ENCODE results near the gene FUT7. TPM values are rescaled to one million over a fixed set of nuclear protein-coding genes. Genes with fewer than 3 reads are reported as not detected.

The FUT7 gene
- total and polyA plus RNA-seq, 8 donors, result 0.23 to 3.9 (median 0.43) TPM; not detected in 4

DNA sequence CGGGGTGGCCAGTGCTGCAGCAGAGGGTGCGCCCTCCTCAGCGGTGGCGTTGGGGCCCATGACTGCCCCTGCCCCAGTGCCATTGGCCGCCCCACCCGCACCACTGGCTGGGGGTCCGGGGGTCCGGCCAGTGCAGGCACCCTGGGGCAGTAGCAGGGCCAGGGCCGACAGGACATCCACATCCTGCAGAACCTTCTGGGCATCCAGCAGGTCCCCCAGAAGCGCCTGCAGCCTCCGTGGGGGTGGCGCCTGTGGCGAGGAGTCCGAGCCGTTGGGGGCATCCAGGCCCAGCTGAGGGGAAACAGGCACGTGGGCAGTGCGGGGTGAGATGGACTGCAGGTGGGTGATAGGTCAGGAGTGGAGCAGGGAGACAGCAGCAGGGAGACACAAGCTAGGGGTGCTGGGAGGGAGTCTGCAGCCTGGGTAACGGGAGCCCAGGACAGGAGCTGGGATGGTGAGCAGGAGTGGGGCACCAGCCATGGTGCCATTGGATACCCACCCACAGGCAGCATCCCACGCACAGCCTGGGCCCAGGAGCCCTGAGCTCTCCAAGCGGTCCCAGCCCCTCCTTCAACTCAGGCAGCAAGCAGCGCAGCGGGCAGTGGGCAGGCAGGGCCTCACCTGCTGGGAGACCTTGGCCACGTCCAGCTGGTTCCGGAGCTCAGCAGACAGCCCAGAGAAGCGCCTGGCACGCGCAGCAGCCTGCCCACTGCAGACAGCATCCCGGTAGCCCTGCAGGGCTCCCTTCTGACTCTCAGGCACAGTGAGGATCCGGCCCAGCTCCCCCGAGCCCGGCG lies 10.9 kb downstream of the FUT7 start:
- intact Hi-C loops (cut with DNase I; ENCODE audit: low total_unique reads), result loop anchor here (10.0 kb wide), 1 partner anchor 66 kb away; the partner anchor contains the start of gene LCN12
- H3K27me3 ChIP-seq, result no peaks in the 10 kb centered on the region

DNA sequence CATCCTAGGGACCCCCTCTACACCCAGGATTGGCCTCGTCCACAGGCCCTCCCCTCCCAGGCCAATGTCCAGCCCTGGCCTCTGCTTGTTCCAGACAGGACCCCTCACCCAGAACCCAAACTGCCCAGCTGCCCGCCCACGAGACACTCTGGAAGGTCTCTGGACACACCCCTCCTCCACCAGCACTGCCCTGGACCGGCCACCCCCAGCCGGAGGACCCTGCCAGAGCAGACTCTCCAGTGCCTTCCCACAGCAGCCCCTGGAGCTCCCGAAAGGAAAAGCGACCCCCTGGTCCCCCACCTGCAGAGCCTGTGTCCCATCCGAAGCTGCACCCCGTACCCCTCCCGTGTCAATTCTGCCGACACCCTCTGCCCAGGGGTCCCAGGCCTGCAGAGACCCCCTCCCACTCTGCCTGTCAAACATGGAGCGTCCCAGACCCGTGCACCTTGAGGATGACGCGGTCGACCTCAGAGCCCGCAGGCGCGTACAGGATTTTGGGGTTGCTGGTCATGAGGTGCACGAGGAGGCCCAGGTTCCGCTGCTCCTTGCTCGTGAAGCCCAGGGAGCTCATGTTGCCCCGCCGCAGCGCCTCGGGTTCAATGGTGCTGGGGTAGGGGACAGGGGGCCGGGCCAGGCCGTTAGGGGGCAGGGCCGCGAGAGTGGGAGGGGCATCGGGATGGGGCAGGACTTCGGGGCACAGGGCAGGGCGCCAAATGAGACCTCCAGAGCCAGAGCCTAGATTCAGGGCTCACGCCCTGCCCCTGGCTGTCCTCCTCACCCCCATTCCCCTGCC lies 11.8 kb downstream of the FUT7 start:
- Histone ChIP-seq H3K36me3 (peaks cover 19 to 62% (median 51%) of the 10 kb centered on the region in 4 donors), H3K9me3 (no peaks in the 10 kb centered on the region), H3K4me3 (no peak overlapping the region), H3K27me3 (no peaks in the 10 kb centered on the region), H3K27ac (no peak overlapping the region), H3K4me1 (peaks cover 0 to 29% (median 14%) of the 10 kb centered on the region in 4 donors)
- TF ChIP-seq, protein P1, sequence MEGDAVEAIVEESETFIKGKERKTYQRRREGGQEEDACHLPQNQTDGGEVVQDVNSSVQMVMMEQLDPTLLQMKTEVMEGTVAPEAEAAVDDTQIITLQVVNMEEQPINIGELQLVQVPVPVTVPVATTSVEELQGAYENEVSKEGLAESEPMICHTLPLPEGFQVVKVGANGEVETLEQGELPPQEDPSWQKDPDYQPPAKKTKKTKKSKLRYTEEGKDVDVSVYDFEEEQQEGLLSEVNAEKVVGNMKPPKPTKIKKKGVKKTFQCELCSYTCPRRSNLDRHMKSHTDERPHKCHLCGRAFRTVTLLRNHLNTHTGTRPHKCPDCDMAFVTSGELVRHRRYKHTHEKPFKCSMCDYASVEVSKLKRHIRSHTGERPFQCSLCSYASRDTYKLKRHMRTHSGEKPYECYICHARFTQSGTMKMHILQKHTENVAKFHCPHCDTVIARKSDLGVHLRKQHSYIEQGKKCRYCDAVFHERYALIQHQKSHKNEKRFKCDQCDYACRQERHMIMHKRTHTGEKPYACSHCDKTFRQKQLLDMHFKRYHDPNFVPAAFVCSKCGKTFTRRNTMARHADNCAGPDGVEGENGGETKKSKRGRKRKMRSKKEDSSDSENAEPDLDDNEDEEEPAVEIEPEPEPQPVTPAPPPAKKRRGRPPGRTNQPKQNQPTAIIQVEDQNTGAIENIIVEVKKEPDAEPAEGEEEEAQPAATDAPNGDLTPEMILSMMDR (IDR thresholded peaks at IDR 0.05), result no peak
- TF ChIP-seq POLR2A (IDR thresholded peaks at IDR 0.05) (no peak), EP300 (IDR thresholded peaks at IDR 0.05) (no peak), POLR2AphosphoS5 (IDR thresholded peaks at IDR 0.05) (no peak)
- intact Hi-C loops (cut with DNase I; ENCODE audit: low total_unique reads), result loop anchor here (10.0 kb wide), 1 partner anchor 65 kb away; the partner anchor contains the start of gene LCN12
- DNase-seq, result no peak
- 91 to 97% (median 95%) methylated on average over 29 to 34 of the region's 34 CpGs for WGBS, 5 donors

More for the DNA sequence above, 10.9 kb downstream of the FUT7 start:
- peaks cover 19 to 53% (median 42%) of the 10 kb centered on the region in 4 donors for H3K36me3 ChIP-seq
- H3K4me3 ChIP-seq, result no peak overlapping the region
- TF ChIP-seq POLR2A (IDR thresholded peaks at IDR 0.05), result no peak
- TF ChIP-seq, protein P1 (IDR thresholded peaks at IDR 0.05), result no peak
- TF ChIP-seq POLR2AphosphoS5 (IDR thresholded peaks at IDR 0.05), result no peak
- TF ChIP-seq EP300 (IDR thresholded peaks at IDR 0.05), result no peak
- peaks cover 7 to 38% (median 23%) of the 10 kb centered on the region in 4 donors for H3K4me1 ChIP-seq
- DNase-seq, result no peak
- H3K27ac ChIP-seq, result no peak overlapping the region
- WGBS, 5 donors, result 93 to 95% (median 94%) methylated on average over 21 to 32 of the region's 32 CpGs
- no peaks in the 10 kb centered on the region for H3K9me3 ChIP-seq

DNA sequence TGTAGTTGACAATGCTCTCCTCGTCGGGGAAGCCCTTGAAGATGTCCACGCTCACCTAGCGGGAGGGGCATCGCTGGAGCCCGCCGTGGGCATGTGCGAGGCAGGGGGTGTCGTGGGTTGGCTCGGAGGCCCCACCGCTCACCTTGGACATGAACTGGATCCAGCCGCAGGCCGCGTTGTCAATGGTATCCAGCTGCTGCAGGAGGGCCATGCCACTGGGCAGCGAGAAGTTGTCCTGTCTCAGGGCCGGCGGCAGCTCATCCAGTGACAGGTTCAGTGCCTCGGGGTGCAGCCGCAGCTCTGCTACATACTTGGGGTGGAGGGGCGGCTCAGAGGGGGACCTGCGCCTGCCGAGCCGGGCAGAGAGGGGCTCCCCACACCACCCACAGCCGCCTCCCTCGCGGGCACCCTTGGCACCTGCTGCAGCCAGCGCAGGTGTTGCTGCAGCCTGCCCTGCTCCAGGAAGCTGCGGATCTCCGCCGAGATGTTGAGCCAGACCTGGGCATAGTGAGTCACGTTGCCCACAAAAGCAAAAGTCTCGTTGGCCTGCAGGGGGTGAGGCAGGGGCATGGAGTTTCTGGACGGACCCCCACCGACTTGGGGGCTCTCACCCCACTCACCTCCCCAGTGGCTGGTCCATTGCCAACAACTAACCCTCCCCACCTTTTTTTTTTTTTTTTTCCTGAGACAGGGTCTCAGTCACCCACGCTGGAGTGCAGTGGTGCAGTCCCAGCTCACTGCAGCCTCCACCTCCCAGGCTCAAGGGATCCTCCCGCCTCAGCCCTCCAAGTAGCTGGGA lies 12.9 kb downstream of the FUT7 start:
- Histone ChIP-seq H3K4me3 (no peak overlapping the region), H3K4me1 (peaks cover 0 to 18% (median 9%) of the 10 kb centered on the region in 4 donors), H3K27ac (no peak overlapping the region), H3K9me3 (no peaks in the 10 kb centered on the region), H3K27me3 (no peaks in the 10 kb centered on the region), H3K36me3 (peaks cover 23 to 73% (median 63%) of the 10 kb centered on the region in 4 donors)
- DNase-seq, result no peak
- 90 to 94% (median 93%) methylated on average over 33 to 36 of the region's 36 CpGs for WGBS, 5 donors
- TF ChIP-seq EP300 (IDR thresholded peaks at IDR 0.05), result no peak
- TF ChIP-seq, protein P1 (IDR thresholded peaks at IDR 0.05), result no peak
- intact Hi-C loops (cut with DNase I; ENCODE audit: low total_unique reads), result no loop called here

Measured in stomach (tissue), 9 donors.